HepG2 (cell line): ENCODE measurements around the gene CAPN15. TPM values are rescaled to one million over a fixed set of nuclear protein-coding genes. Genes with fewer than 3 reads are reported as not detected.

Source experiments
- EED ChIP-seq: sonication (generic); formaldehyde crosslinking; IDR thresholded peaks from 2 replicates; pipeline ENCODE4 v1.5.0; 2020; ENCODE audit warnings: mild to moderate bottlenecking, missing genetic modification reagents
- HES4 ChIP-seq: sonication (generic); formaldehyde crosslinking; IDR thresholded peaks from 2 replicates; pipeline ENCODE4 v1.9.0; 2021; ENCODE audit warnings: mild to moderate bottlenecking, missing genetic modification reagents, borderline replicate concordance
- JDP2 ChIP-seq: sonication (generic); formaldehyde crosslinking; IDR thresholded peaks from 2 replicates; pipeline ENCODE4 v1.8.1; 2022; ENCODE audit warnings: missing genetic modification reagents, borderline replicate concordance
- KAT8 ChIP-seq: IDR thresholded peaks from 2 replicates; pipeline ENCODE4 v1.6.1; 2016; ENCODE audit warnings: missing genetic modification reagents, missing compliant biosample characterization
- MIER2 ChIP-seq: IDR thresholded peaks from 2 replicates; pipeline ENCODE4 v1.6.1; 2016; ENCODE audit warnings: missing biosample characterization, missing genetic modification reagents
- NFIB ChIP-seq: sonication (generic); formaldehyde crosslinking; IDR thresholded peaks from 2 replicates; pipeline ENCODE4 v1.9.0; 2021; ENCODE audit warnings: missing genetic modification reagents, mild to moderate bottlenecking, borderline replicate concordance
- RARA ChIP-seq: IDR thresholded peaks from 2 replicates; pipeline ENCODE4 v1.6.1; 2016; ENCODE audit warnings: missing genetic modification reagents, missing compliant biosample characterization
- REPIN1 ChIP-seq: sonication (generic); formaldehyde crosslinking; IDR thresholded peaks from 2 replicates; pipeline ENCODE4 v1.8.0; 2022; ENCODE audit warnings: missing genetic modification reagents, low read depth, mild to moderate bottlenecking, borderline replicate concordance
- SKIL ChIP-seq: sonication (generic); formaldehyde crosslinking; IDR thresholded peaks from 2 replicates; pipeline ENCODE4 v1.8.0; 2022; ENCODE audit warnings: missing genetic modification reagents, mild to moderate bottlenecking, moderate library complexity, borderline replicate concordance
- SMAD3 ChIP-seq: sonication (generic); formaldehyde crosslinking; IDR thresholded peaks from 2 replicates; pipeline ENCODE4 v1.4.0; 2020; ENCODE audit warnings: missing genetic modification reagents
- SOX13 ChIP-seq, 3 experiments: fragments of 450-650 bp in 1 of 3; sonication (generic) in 1 of 3; formaldehyde crosslinking in 1 of 3; IDR thresholded peaks in 2 of 3; conservative IDR thresholded peaks in 1 of 3; 2 replicates each; pipeline versions ENCODE4 v1.5.0 to v1.6.1; 2016 to 2020; ENCODE audit warnings: antibody characterized with exemption in 1 of 3, mild to moderate bottlenecking in 1 of 3, missing compliant biosample characterization in 1 of 3, missing genetic modification reagents in 1 of 3, moderate library complexity in 1 of 3
- TAF15 ChIP-seq: fragments of 200-400 bp; formaldehyde crosslinking; IDR thresholded peaks from one replicate; pipeline ENCODE4 v1.6.1; 2018; ENCODE audit warnings: mild to moderate bottlenecking, low read depth, low read length; ENCODE audit not compliant: poor library complexity, severe bottlenecking
- ZC3H4 ChIP-seq: sonication (generic); formaldehyde crosslinking; IDR thresholded peaks from 2 replicates; pipeline ENCODE4 v1.4.0; 2020; ENCODE audit warnings: missing genetic modification reagents, borderline replicate concordance
- ZKSCAN5 ChIP-seq: sonication (generic); formaldehyde crosslinking; IDR thresholded peaks from 2 replicates; pipeline ENCODE4 v1.5.1; 2020; ENCODE audit warnings: mild to moderate bottlenecking, missing genetic modification reagents
- ZNF44 ChIP-seq: sonication (generic); formaldehyde crosslinking; IDR thresholded peaks from 2 replicates; pipeline ENCODE4 v1.5.1; 2020; ENCODE audit warnings: mild to moderate bottlenecking, missing genetic modification reagents
- ZNF510 ChIP-seq: sonication (generic); formaldehyde crosslinking; IDR thresholded peaks from 2 replicates; pipeline ENCODE4 v1.4.0; 2020; ENCODE audit warnings: low read depth, mild to moderate bottlenecking, missing genetic modification reagents
- ZNF577 ChIP-seq: sonication (generic); formaldehyde crosslinking; IDR thresholded peaks from 2 replicates; pipeline ENCODE4 v1.4.0; 2020; ENCODE audit warnings: mild to moderate bottlenecking, low read depth, missing genetic modification reagents, borderline replicate concordance
- ZNF629 ChIP-seq: sonication (generic); formaldehyde crosslinking; conservative IDR thresholded peaks from 2 replicates; pipeline ENCODE4 v1.5.0; 2020; ENCODE audit warnings: missing genetic modification reagents
- polyA plus RNA-seq, 8 experiments: library from polyadenylated mRNA; depleted of rRNA in 3 of 8; stranded (reverse) in 7 of 8; unstranded in 1 of 8; fragments of >200 nt; fragmentation: Illumina TruSeq in 4 of 8; extraction: Trizol in 4 of 8; gene quantifications; 2 replicates each; pipeline versions ENCODE4 v1.2.1 to v1.2.3, GENCODE V29; 2011 to 2016; ENCODE audit warnings: low read depth in 4 of 8, missing spikeins in 1 of 8, mixed read lengths in 1 of 8; ENCODE audit not compliant: insufficient read depth in 1 of 8
- total RNA-seq, 5 experiments: library from RNA; depleted of rRNA; stranded (reverse); fragments of >200 nt; fragmentation: Illumina TruSeq; extraction: Trizol; gene quantifications; 2 replicates each; pipeline ENCODE4 v1.2.3, GENCODE V29; 2016; ENCODE audit warnings: low read depth in 1 of 5
- TF ChIP-seq, protein P1 (sequence below): sonication (generic); formaldehyde crosslinking; IDR thresholded peaks from 2 replicates; pipeline ENCODE4 v1.4.0; 2020; ENCODE audit warnings: missing genetic modification reagents
- TF ChIP-seq, protein P2 (sequence below): IDR thresholded peaks from 2 replicates; pipeline ENCODE4 v1.6.1; 2016; ENCODE audit warnings: missing biosample characterization, missing genetic modification reagents, low read depth
- TF ChIP-seq, protein P3 (sequence below): sonication (generic); formaldehyde crosslinking; IDR thresholded peaks from 2 replicates; pipeline ENCODE4 v1.4.0; 2020; ENCODE audit warnings: mild to moderate bottlenecking, low read depth, missing genetic modification reagents

Gene CAPN15
- total and polyA plus RNA-seq, 2 of the 13 experiments (the other 11 are each of a cell fraction or from before 2014, with no cell fraction given): 14.9 to 24.5 TPM

DNA sequence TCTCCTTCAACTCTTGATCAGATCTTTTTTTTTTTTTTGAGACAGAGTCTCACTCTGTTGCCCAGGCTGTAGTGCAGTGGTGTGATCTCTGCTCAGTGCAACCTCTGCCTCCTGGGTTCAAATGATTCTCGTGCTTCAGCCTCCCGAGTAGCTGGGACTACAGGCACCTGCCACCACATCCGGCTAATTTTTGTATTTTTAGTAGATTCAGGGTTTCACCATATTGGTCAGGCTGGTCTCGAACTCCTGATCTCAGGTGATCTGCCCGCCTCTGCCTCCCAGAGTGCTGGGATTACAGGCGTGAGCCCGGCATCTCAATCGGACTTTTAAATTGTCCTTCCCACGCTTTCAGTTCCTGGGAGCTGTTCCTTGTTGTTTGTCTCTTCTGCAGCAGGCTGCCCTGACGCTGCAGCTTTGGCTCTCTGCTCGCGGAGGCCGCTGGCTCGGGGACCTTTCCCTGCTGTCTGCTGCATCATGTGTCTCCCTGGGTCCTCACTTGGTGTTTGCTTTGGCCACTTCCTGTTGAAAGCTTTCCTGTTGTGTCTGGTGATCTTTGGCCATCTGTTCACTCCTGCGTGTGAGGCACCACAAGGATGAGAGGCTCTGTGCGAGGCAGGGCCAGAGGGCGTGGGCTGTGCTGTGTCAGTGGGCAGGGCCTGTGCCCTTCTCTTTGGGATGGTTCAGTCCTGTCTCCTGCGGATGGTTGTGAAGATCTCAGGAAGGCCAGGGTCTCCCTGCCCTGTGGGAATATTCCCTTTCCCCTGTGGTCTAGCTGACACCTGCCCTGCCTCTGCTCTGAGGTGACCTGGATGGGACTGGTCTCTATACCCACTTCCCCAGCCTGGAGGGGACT, 18.4 kb upstream of the CAPN15 start (continued):
- TF ChIP-seq, protein P1, sequence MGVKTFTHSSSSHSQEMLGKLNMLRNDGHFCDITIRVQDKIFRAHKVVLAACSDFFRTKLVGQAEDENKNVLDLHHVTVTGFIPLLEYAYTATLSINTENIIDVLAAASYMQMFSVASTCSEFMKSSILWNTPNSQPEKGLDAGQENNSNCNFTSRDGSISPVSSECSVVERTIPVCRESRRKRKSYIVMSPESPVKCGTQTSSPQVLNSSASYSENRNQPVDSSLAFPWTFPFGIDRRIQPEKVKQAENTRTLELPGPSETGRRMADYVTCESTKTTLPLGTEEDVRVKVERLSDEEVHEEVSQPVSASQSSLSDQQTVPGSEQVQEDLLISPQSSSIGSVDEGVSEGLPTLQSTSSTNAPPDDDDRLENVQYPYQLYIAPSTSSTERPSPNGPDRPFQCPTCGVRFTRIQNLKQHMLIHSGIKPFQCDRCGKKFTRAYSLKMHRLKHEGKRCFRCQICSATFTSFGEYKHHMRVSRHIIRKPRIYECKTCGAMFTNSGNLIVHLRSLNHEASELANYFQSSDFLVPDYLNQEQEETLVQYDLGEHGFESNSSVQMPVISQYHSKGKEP: no peak
- TF ChIP-seq RARA (CRISPR knock-in tag) (peak; percentile 89), TAF15 (no peak), SOX13 (IDR thresholded peaks at IDR 0.05) (no peak), SOX13 (CRISPR knock-in tag; conservative IDR thresholded peaks at IDR 0.05 in 1 of 2, IDR thresholded peaks at IDR 0.05 in 1 of 2) (peak in 1 of 2 experiments; percentile 92; a peak in 2 of 4 replicates), KAT8 (peak; percentile 82), ZNF510 (CRISPR knock-in tag) (no peak), ZKSCAN5 (no peak), REPIN1 (CRISPR knock-in tag) (peak; percentile 87), SMAD3 (CRISPR knock-in tag) (peak; percentile 79), MIER2 (CRISPR knock-in tag) (peak; percentile 43; the same call in 1 of the 2 replicates), NFIB (CRISPR knock-in tag) (no peak), ZNF577 (CRISPR knock-in tag) (no peak), ZNF629 (CRISPR knock-in tag) (peak; percentile 45; the same call in 1 of the 2 replicates), EED (no peak; the same call in 1 of the 2 replicates), HES4 (no peak), JDP2 (CRISPR knock-in tag) (no peak), ZC3H4 (no peak), ZNF44 (no peak), SKIL (CRISPR knock-in tag) (peak; percentile 100)
- TF ChIP-seq, protein P2, sequence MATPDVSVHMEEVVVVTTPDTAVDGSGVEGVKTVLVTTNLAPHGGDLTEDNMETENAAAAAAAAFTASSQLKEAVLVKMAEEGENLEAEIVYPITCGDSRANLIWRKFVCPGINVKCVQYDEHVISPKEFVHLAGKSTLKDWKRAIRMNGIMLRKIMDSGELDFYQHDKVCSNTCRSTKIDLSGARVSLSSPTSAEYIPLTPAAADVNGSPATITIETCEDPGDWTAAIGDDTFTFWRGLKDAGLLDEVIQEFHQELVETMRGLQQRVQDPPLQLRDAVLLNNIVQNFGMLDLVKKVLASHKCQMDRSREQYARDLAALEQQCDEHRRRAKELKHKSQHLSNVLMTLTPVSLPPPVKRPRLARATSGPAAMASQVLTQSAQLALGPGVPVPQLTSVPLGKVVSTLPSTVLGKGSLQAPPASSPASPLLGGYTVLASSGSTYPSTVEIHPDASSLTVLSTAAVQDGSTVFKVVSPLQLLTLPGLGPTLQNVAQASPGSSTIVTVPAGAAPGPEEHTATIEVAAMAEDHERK: no peak
- TF ChIP-seq, protein P3, sequence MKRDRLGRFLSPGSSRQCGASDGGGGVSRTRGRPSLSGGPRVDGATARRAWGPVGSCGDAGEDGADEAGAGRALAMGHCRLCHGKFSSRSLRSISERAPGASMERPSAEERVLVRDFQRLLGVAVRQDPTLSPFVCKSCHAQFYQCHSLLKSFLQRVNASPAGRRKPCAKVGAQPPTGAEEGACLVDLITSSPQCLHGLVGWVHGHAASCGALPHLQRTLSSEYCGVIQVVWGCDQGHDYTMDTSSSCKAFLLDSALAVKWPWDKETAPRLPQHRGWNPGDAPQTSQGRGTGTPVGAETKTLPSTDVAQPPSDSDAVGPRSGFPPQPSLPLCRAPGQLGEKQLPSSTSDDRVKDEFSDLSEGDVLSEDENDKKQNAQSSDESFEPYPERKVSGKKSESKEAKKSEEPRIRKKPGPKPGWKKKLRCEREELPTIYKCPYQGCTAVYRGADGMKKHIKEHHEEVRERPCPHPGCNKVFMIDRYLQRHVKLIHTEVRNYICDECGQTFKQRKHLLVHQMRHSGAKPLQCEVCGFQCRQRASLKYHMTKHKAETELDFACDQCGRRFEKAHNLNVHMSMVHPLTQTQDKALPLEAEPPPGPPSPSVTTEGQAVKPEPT (CRISPR knock-in tag): peak; percentile 75; the same call in 1 of the 2 replicates
